ENCODE data around the gene ARHGAP15. TPM values are rescaled to one million over a fixed set of nuclear protein-coding genes. Genes with fewer than 3 reads are reported as not detected.

Gene ARHGAP15
- polyA plus RNA-seq, 2 donors: 0.69 to 1.1 TPM

- 46 to 47% methylated on average over 6 of the region's 6 CpGs for WGBS, 2 donors
- no peaks in the 10 kb centered on the region for H3K27me3 ChIP-seq (ENCODE audit: control insufficient read depth in 1 of 2, insufficient read depth in 2 of 2, low read length in 2 of 2)
- H3K4me3 ChIP-seq (ENCODE audit: low read depth in 1 of 2, low read length in 2 of 2): no peak overlapping the region
- no peaks in the 10 kb centered on the region for H3K4me1 ChIP-seq (ENCODE audit: control insufficient read depth in 2 of 2, insufficient read depth in 2 of 2, low read length in 1 of 2)
- H3K36me3 ChIP-seq (ENCODE audit: control insufficient read depth in 2 of 2, insufficient read depth in 2 of 2, low read length in 1 of 2): no peaks in the 10 kb centered on the region
- no peaks in the 10 kb centered on the region for H3K9me3 ChIP-seq (ENCODE audit: control insufficient read depth in 2 of 2, insufficient read depth in 1 of 2, low read depth in 1 of 2, low read length in 1 of 2)
- H3K27ac ChIP-seq (ENCODE audit: low read depth in 2 of 2, low read length in 1 of 2): no peak overlapping the region
Measured at GRCh38 chr2:143435131-143435530, 305.9 kb downstream of the ARHGAP15 start.

- Histone ChIP-seq H3K27ac (ENCODE audit: low read depth in 2 of 2, low read length in 1 of 2) (no peak overlapping the region), H3K4me1 (ENCODE audit: control insufficient read depth in 2 of 2, insufficient read depth in 2 of 2, low read length in 1 of 2) (peaks cover 0 to 2% of the 10 kb centered on the region in 2 donors), H3K9me3 (ENCODE audit: control insufficient read depth in 2 of 2, insufficient read depth in 1 of 2, low read depth in 1 of 2, low read length in 1 of 2) (no peaks in the 10 kb centered on the region), H3K4me3 (ENCODE audit: low read depth in 1 of 2, low read length in 2 of 2) (no peak overlapping the region), H3K27me3 (ENCODE audit: control insufficient read depth in 1 of 2, insufficient read depth in 2 of 2, low read length in 2 of 2) (no peaks in the 10 kb centered on the region), H3K36me3 (ENCODE audit: control insufficient read depth in 2 of 2, insufficient read depth in 2 of 2, low read length in 1 of 2) (no peaks in the 10 kb centered on the region)
- WGBS, 2 donors: 78 to 82% methylated on average over 2 of the region's 2 CpGs
Measured at GRCh38 chr2:143436951-143437350, 307.7 kb downstream of the ARHGAP15 start.

DNA sequence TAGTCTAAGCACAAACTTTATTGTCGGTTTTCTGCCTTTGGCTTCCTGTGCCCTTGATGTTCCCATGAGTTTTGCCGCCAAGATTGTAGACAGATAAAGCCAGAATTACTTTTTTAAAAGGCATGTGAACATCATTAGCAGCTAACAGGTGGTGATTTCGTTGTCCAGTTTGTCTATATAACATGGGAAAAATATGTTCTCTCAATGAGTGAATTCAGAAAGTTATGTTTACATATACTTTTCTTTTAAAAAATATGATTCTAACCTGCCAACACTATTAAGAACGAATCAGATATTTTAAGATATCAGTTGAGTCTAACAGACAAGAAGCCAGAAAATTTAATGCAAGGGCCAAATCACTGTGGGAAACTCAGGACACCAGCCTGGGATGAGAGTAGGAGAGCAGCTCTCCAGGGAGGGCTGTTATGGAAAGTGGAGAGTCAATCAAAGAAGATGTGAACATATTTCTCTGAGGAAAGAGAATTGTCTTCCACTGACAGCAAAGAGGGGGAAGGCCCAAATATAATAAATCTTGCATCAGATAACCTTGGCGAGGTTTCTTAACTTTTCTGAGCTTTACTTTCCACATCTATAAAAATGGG is 311.3 kb downstream of the ARHGAP15 start:
- Histone ChIP-seq H3K9me3 (ENCODE audit: control insufficient read depth in 2 of 2, insufficient read depth in 1 of 2, low read depth in 1 of 2, low read length in 1 of 2) (no peaks in the 10 kb centered on the region), H3K4me1 (ENCODE audit: control insufficient read depth in 2 of 2, insufficient read depth in 2 of 2, low read length in 1 of 2) (peaks cover 0 to 2% of the 10 kb centered on the region in 2 donors), H3K36me3 (ENCODE audit: control insufficient read depth in 2 of 2, insufficient read depth in 2 of 2, low read length in 1 of 2) (no peaks in the 10 kb centered on the region), H3K27me3 (ENCODE audit: control insufficient read depth in 1 of 2, insufficient read depth in 2 of 2, low read length in 2 of 2) (no peaks in the 10 kb centered on the region), H3K27ac (ENCODE audit: low read depth in 2 of 2, low read length in 1 of 2) (peak overlapping the region in 1 of 2 donors; percentile 31), H3K4me3 (ENCODE audit: low read depth in 1 of 2, low read length in 2 of 2) (no peak overlapping the region)
- WGBS, 2 donors: 70 to 72% methylated on average over 5 of the region's 5 CpGs

GRCh38 chr2:143442193-143442592 is 313.0 kb downstream of the ARHGAP15 start:
- Histone ChIP-seq H3K27ac (ENCODE audit: low read depth in 2 of 2, low read length in 1 of 2) (peak overlapping the region in 1 of 2 donors; percentile 2), H3K36me3 (ENCODE audit: control insufficient read depth in 2 of 2, insufficient read depth in 2 of 2, low read length in 1 of 2) (no peaks in the 10 kb centered on the region)
- WGBS, 2 donors: 71 to 76% methylated on average over 6 of the region's 6 CpGs

DNA sequence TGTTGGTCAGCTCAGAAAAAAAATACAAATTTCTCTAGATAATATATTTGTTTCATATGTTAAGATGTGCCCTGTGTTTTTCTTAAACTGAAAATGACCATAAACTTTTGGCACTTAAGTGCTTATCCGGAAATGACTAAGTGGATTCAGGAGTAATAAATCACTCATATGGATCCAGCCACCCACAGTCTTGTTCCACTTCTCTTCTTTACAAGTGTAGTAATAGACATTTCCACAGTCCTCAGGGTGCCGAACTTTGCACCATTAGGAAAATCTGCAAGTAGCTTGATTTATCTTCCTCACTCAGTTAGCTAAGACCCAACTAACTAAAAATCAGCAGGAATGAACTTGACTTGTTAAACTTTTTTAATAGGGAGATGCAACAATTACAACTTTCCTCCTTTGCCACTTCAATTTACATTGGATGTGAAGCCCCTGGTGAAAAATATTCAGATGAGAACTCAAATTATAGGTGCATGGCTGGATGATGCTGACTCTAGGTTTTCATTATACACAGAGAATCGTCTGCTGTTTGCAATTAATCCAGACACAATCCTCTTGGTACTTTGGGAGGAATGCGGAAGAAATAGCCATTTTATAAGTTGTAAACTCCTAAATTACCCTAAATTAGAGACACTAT is 322.5 kb downstream of the ARHGAP15 start:
- H3K4me1 ChIP-seq (ENCODE audit: control insufficient read depth in 2 of 2, insufficient read depth in 2 of 2, low read length in 1 of 2): no peaks in the 10 kb centered on the region
- 70 to 74% methylated on average over 4 of the region's 4 CpGs for WGBS, 2 donors

More at GRCh38 chr2:143442193-143442592, 313.0 kb downstream of the ARHGAP15 start:
- Histone ChIP-seq H3K4me1 (ENCODE audit: control insufficient read depth in 2 of 2, insufficient read depth in 2 of 2, low read length in 1 of 2) (peaks cover 0 to 2% of the 10 kb centered on the region in 2 donors), H3K4me3 (ENCODE audit: low read depth in 1 of 2, low read length in 2 of 2) (no peak overlapping the region), H3K9me3 (ENCODE audit: control insufficient read depth in 2 of 2, insufficient read depth in 1 of 2, low read depth in 1 of 2, low read length in 1 of 2) (no peaks in the 10 kb centered on the region), H3K27me3 (ENCODE audit: control insufficient read depth in 1 of 2, insufficient read depth in 2 of 2, low read length in 2 of 2) (no peaks in the 10 kb centered on the region)

GRCh38 chr2:143452817-143453451 is 323.7 kb downstream of the ARHGAP15 start:
- no peak overlapping the region for H3K27ac ChIP-seq (ENCODE audit: low read depth in 2 of 2, low read length in 1 of 2)
- H3K36me3 ChIP-seq (ENCODE audit: control insufficient read depth in 2 of 2, insufficient read depth in 2 of 2, low read length in 1 of 2): no peaks in the 10 kb centered on the region
- H3K4me1 ChIP-seq (ENCODE audit: control insufficient read depth in 2 of 2, insufficient read depth in 2 of 2, low read length in 1 of 2): no peaks in the 10 kb centered on the region
- 76 to 79% methylated on average over 3 of the region's 3 CpGs for WGBS, 2 donors
- H3K27me3 ChIP-seq (ENCODE audit: control insufficient read depth in 1 of 2, insufficient read depth in 2 of 2, low read length in 2 of 2): no peaks in the 10 kb centered on the region
- no peak overlapping the region for H3K4me3 ChIP-seq (ENCODE audit: low read depth in 1 of 2, low read length in 2 of 2)
- H3K9me3 ChIP-seq (ENCODE audit: control insufficient read depth in 2 of 2, insufficient read depth in 1 of 2, low read depth in 1 of 2, low read length in 1 of 2): no peaks in the 10 kb centered on the region

More for the DNA sequence above, 322.5 kb downstream of the ARHGAP15 start:
- H3K9me3 ChIP-seq (ENCODE audit: control insufficient read depth in 2 of 2, insufficient read depth in 1 of 2, low read depth in 1 of 2, low read length in 1 of 2): no peaks in the 10 kb centered on the region
- H3K27me3 ChIP-seq (ENCODE audit: control insufficient read depth in 1 of 2, insufficient read depth in 2 of 2, low read length in 2 of 2): no peaks in the 10 kb centered on the region
- no peaks in the 10 kb centered on the region for H3K36me3 ChIP-seq (ENCODE audit: control insufficient read depth in 2 of 2, insufficient read depth in 2 of 2, low read length in 1 of 2)
- no peak overlapping the region for H3K27ac ChIP-seq (ENCODE audit: low read depth in 2 of 2, low read length in 1 of 2)
- no peak overlapping the region for H3K4me3 ChIP-seq (ENCODE audit: low read depth in 1 of 2, low read length in 2 of 2)

- H3K27ac ChIP-seq (ENCODE audit: low read depth in 2 of 2, low read length in 1 of 2): no peak overlapping the region
- no peaks in the 10 kb centered on the region for H3K9me3 ChIP-seq (ENCODE audit: control insufficient read depth in 2 of 2, insufficient read depth in 1 of 2, low read depth in 1 of 2, low read length in 1 of 2)
- H3K4me1 ChIP-seq (ENCODE audit: control insufficient read depth in 2 of 2, insufficient read depth in 2 of 2, low read length in 1 of 2): no peaks in the 10 kb centered on the region
- WGBS, 2 donors: 52 to 68% methylated on average over 2 of the region's 2 CpGs
- H3K27me3 ChIP-seq (ENCODE audit: control insufficient read depth in 1 of 2, insufficient read depth in 2 of 2, low read length in 2 of 2): no peaks in the 10 kb centered on the region
- no peak overlapping the region for H3K4me3 ChIP-seq (ENCODE audit: low read depth in 1 of 2, low read length in 2 of 2)
- no peaks in the 10 kb centered on the region for H3K36me3 ChIP-seq (ENCODE audit: control insufficient read depth in 2 of 2, insufficient read depth in 2 of 2, low read length in 1 of 2)
Measured at GRCh38 chr2:143453981-143454511, 324.8 kb downstream of the ARHGAP15 start.

DNA sequence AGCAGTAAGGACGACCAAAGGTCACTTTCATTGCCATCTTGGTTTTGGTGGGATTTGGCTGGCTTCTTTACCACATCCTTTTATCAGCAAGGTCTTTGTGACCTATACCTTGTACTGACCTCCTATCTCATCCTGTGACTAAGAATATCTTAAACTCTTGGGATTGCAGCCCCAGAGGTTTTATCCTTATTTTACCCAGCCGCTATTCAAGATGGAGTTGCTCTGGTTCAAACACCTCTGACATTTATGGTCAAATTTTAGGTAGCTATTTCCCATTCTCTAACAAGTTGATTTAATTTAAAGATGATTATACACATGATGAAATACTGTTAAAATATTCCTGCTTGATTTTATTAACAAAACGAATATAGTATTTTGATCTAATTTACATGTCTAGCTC is 326.1 kb downstream of the ARHGAP15 start:
- Histone ChIP-seq H3K9me3 (ENCODE audit: control insufficient read depth in 2 of 2, insufficient read depth in 1 of 2, low read depth in 1 of 2, low read length in 1 of 2) (no peaks in the 10 kb centered on the region), H3K36me3 (ENCODE audit: control insufficient read depth in 2 of 2, insufficient read depth in 2 of 2, low read length in 1 of 2) (no peaks in the 10 kb centered on the region), H3K4me3 (ENCODE audit: low read depth in 1 of 2, low read length in 2 of 2) (no peak overlapping the region), H3K27me3 (ENCODE audit: control insufficient read depth in 1 of 2, insufficient read depth in 2 of 2, low read length in 2 of 2) (no peaks in the 10 kb centered on the region), H3K4me1 (ENCODE audit: control insufficient read depth in 2 of 2, insufficient read depth in 2 of 2, low read length in 1 of 2) (no peaks in the 10 kb centered on the region), H3K27ac (ENCODE audit: low read depth in 2 of 2, low read length in 1 of 2) (no peak overlapping the region)
- WGBS, 2 donors: 91% methylated on average over 3 of the region's 3 CpGs

DNA sequence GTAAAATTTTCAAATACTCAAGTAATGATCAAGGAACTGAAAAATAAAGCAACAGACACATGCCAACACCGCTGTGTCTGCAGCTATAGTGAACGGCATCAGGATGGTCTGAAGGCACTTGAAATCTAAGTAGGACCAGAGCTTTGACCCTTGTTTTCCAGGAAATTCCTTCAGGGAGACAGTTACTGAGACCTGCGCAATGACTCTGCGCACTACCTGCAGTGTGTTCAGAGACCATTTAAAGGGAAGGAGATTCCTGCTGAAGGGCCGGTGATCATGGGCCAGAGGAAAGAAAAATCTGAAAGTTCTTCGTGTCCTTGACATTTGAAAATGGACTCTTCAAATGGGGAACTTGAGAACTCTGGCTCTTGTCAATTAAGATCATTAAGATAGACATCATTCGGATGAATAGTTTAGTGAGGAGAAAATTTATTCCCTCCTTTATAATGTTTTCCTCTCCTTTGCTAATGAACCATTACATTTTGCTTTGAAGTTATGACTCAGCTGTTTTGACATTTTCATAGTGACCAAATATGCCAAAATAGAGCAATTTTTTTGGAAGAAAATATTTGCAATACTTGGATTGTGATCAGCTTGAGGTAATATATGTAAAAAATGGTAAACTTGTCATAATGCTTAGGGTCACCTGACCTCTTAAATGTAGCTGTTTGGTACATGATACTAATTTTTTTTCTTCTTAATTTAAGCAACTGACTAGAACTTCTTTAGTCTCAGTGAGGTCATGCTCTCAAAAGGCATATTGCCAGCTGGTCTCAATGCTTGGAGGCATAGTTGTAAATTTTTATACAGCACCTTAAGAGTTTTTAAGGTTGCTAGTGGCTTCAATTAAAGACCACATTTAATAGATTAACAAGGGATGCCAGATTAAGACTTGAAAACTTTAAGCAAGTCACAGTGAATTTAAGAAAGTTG is 329.3 kb downstream of the ARHGAP15 start:
- no peaks in the 10 kb centered on the region for H3K9me3 ChIP-seq (ENCODE audit: control insufficient read depth in 2 of 2, insufficient read depth in 1 of 2, low read depth in 1 of 2, low read length in 1 of 2)
- no peak overlapping the region for H3K27ac ChIP-seq (ENCODE audit: low read depth in 2 of 2, low read length in 1 of 2)
- no peaks in the 10 kb centered on the region for H3K27me3 ChIP-seq (ENCODE audit: control insufficient read depth in 1 of 2, insufficient read depth in 2 of 2, low read length in 2 of 2)
- H3K4me3 ChIP-seq (ENCODE audit: low read depth in 1 of 2, low read length in 2 of 2): no peak overlapping the region
- H3K36me3 ChIP-seq (ENCODE audit: control insufficient read depth in 2 of 2, insufficient read depth in 2 of 2, low read length in 1 of 2): no peaks in the 10 kb centered on the region
- 88 to 91% methylated on average over 7 of the region's 7 CpGs for WGBS, 2 donors
- H3K4me1 ChIP-seq (ENCODE audit: control insufficient read depth in 2 of 2, insufficient read depth in 2 of 2, low read length in 1 of 2): no peaks in the 10 kb centered on the region
